ENCODE results near the gene SYNE2. TPM values are rescaled to one million over a fixed set of nuclear protein-coding genes. Genes with fewer than 3 reads are reported as not detected.
A peak's percentile ranks its signal among the peaks of the same experiment; 100 is the strongest.

SYNE2 gene
- total and polyA plus RNA-seq, 4 donors, result 26.9 to 208 (median 67.9) TPM

GRCh38 chr14:63901434-63902085, 48.8 kb downstream of the SYNE2 start:
- WGBS, 2 donors, result 57 to 73% methylated on average over 5 of the region's 5 CpGs
- H3K36me3 ChIP-seq (ENCODE audit: control insufficient read depth in 4 of 4, insufficient read depth in 4 of 4, low read length in 4 of 4), result no peaks in the 10 kb centered on the region
- ATAC-seq (ENCODE audit: insufficient read depth, low FRiP score), result no peak

GRCh38 chr14:63902375-63902976, 49.7 kb downstream of the SYNE2 start:
- H3K4me3 ChIP-seq, result no peak overlapping the region
- DNase-seq (no peak), ATAC-seq (ENCODE audit: insufficient read depth, low FRiP score) (no peak)
- H3K9me3 ChIP-seq (ENCODE audit: control insufficient read depth in 4 of 4, insufficient read depth in 3 of 4, low read length in 3 of 4), result no peaks in the 10 kb centered on the region
- H3K36me3 ChIP-seq (ENCODE audit: control insufficient read depth in 4 of 4, insufficient read depth in 4 of 4, low read length in 4 of 4), result no peaks in the 10 kb centered on the region
- TF ChIP-seq, protein P1, sequence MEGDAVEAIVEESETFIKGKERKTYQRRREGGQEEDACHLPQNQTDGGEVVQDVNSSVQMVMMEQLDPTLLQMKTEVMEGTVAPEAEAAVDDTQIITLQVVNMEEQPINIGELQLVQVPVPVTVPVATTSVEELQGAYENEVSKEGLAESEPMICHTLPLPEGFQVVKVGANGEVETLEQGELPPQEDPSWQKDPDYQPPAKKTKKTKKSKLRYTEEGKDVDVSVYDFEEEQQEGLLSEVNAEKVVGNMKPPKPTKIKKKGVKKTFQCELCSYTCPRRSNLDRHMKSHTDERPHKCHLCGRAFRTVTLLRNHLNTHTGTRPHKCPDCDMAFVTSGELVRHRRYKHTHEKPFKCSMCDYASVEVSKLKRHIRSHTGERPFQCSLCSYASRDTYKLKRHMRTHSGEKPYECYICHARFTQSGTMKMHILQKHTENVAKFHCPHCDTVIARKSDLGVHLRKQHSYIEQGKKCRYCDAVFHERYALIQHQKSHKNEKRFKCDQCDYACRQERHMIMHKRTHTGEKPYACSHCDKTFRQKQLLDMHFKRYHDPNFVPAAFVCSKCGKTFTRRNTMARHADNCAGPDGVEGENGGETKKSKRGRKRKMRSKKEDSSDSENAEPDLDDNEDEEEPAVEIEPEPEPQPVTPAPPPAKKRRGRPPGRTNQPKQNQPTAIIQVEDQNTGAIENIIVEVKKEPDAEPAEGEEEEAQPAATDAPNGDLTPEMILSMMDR (IDR thresholded peaks at IDR 0.05; ENCODE audit: control extremely low read depth, extremely low read depth), result no peak
- H3K27me3 ChIP-seq (ENCODE audit: control insufficient read depth in 3 of 3, insufficient read depth in 3 of 3, low read length in 2 of 3), result no peaks in the 10 kb centered on the region
- peak overlapping the region in 1 of 2 donors; percentile 37 for H3K27ac ChIP-seq (ENCODE audit: low read depth in 1 of 2, low read length in 1 of 2)
- 74 to 80% methylated on average over 7 of the region's 7 CpGs for whole genome bisulfite sequencing, 2 donors
- H3K9ac ChIP-seq (ENCODE audit: insufficient read depth in 1 of 2, low read length in 2 of 2), result no peak overlapping the region
- peaks cover 7 to 11% (median 10%) of the 10 kb centered on the region in 5 donors for H3K4me1 ChIP-seq (ENCODE audit: control insufficient read depth in 5 of 5, insufficient read depth in 5 of 5, low read length in 5 of 5)

More at GRCh38 chr14:63901434-63902085, 48.8 kb downstream of the SYNE2 start:
- no peaks in the 10 kb centered on the region for H3K27me3 ChIP-seq (ENCODE audit: control insufficient read depth in 3 of 3, insufficient read depth in 3 of 3, low read length in 2 of 3)
- H3K9ac ChIP-seq (ENCODE audit: insufficient read depth in 1 of 2, low read length in 2 of 2), result no peak overlapping the region
- no peaks in the 10 kb centered on the region for H3K9me3 ChIP-seq (ENCODE audit: control insufficient read depth in 4 of 4, insufficient read depth in 3 of 4, low read length in 3 of 4)
- peaks cover 10 to 18% (median 11%) of the 10 kb centered on the region in 5 donors for H3K4me1 ChIP-seq (ENCODE audit: control insufficient read depth in 5 of 5, insufficient read depth in 5 of 5, low read length in 5 of 5)
- H3K4me3 ChIP-seq, result no peak overlapping the region
- no peak for DNase-seq
- TF ChIP-seq, protein P1 (IDR thresholded peaks at IDR 0.05; ENCODE audit: control extremely low read depth, extremely low read depth), result no peak
- H3K27ac ChIP-seq (ENCODE audit: low read depth in 1 of 2, low read length in 1 of 2), result no peak overlapping the region

DNA sequence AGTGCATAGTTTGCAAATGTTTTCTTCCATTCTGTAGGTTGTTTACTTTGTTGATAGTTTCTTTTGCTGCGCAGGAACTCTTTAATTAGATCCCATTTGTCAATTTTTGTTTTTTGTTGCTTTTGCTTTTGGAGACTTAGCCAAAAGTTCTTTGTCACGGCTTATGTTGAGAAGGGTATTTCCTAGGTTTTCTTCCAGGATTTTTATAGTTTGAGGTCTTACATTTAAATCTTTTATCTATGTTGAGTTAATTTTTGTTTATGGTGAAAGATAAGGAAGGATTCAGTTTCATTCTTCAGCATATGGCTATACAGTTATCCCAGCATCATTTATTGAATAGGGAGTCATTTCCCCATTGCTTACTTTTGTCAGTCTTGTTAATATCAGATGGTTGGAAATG, 51.9 kb downstream of the SYNE2 start:
- DNase-seq (no peak), ATAC-seq (ENCODE audit: insufficient read depth, low FRiP score) (no peak)
- TF ChIP-seq, protein P1 (IDR thresholded peaks at IDR 0.05; ENCODE audit: control extremely low read depth, extremely low read depth), result no peak
- Histone ChIP-seq H3K36me3 (ENCODE audit: control insufficient read depth in 4 of 4, insufficient read depth in 4 of 4, low read length in 4 of 4) (no peaks in the 10 kb centered on the region), H3K4me1 (ENCODE audit: control insufficient read depth in 5 of 5, insufficient read depth in 5 of 5, low read length in 5 of 5) (peaks cover 0 to 14% (median 3%) of the 10 kb centered on the region in 5 donors), H3K27me3 (ENCODE audit: control insufficient read depth in 3 of 3, insufficient read depth in 3 of 3, low read length in 2 of 3) (no peaks in the 10 kb centered on the region), H3K9me3 (ENCODE audit: control insufficient read depth in 4 of 4, insufficient read depth in 3 of 4, low read length in 3 of 4) (no peaks in the 10 kb centered on the region), H3K4me3 (no peak overlapping the region), H3K27ac (ENCODE audit: low read depth in 1 of 2, low read length in 1 of 2) (no peak overlapping the region), H3K9ac (ENCODE audit: insufficient read depth in 1 of 2, low read length in 2 of 2) (no peak overlapping the region)
- 72 to 88% methylated on average over 2 of the region's 2 CpGs for WGBS, 2 donors

All from lung (tissue), 12 donors.